ENCODE results near the gene OXLD1.

The OXLD1 gene

DNA sequence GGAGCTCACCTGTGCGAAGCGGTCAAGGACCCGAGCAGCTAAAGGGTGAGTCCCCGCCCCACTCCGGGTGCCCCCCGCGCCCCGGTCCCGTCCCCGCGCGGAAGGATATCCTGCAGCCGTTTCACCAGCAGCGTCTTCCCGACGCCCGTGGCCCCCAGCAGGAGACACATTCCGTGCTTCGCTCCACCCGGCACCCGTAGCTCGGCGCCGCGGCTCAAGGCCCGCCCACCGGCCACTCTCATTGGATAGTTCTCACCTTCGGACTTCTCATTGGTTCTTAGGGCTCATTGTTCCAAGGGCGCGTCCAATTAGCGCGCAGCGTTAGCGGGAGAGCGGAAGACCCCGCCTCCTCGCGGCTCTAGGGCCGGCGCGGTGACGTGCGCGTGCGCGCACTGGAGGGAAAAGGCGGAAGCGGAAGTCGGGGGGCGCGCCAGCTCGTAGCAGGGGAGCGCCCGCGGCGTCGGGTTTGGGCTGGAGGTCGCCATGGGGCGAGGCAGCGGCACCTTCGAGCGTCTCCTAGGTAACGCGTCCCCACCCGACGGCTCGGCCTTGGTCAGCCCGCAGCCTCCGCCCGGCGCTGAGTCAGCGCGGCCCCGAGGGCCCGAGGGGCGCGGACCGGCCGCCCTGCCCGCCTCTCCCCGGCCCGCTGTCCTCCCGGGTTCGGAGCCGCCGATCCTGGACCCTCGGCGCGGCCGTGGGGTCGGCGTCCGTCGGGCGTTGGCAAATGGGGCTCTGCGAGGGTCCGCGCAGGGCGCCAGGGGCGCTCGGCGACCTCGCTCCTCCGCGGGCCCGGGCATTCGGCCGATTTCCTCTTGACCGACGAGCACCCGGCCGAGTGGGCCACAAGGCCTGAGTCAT, 17.4 kb upstream of the OXLD1 start, which contains the start of the genes ARL16 and HGS (continued):
- 0 out of 2 replicates have a peak, but pooled peaks have one; percentile 58 for TF ChIP-seq ZNF76 (tag by site-specific recombination; IDR thresholded peaks at IDR 0.05; ENCODE audit: borderline replicate concordance, low read depth)
- TF ChIP-seq ZNF132 (tag by site-specific recombination; IDR thresholded peaks at IDR 0.05; ENCODE audit: borderline replicate concordance), result no peak
- no peak for TF ChIP-seq ZNF157 (tag by site-specific recombination; IDR thresholded peaks at IDR 0.05)
- TF ChIP-seq OSR2 (tag by site-specific recombination; IDR thresholded peaks at IDR 0.05), result no peak
- TF ChIP-seq ZNF596 (tag by site-specific recombination; IDR thresholded peaks at IDR 0.05), result peak; percentile 55; the same call in 1 of the 2 replicates
- peak; percentile 99 for TF ChIP-seq ZBTB6 (tag by site-specific recombination; IDR thresholded peaks at IDR 0.05)
- TF ChIP-seq FEZF1 (tag by site-specific recombination; IDR thresholded peaks at IDR 0.05), result no peak
- TF ChIP-seq ZSCAN30 (tag by site-specific recombination; IDR thresholded peaks at IDR 0.05), result 0 out of 2 replicates have a peak, but pooled peaks have one; percentile 32
- TF ChIP-seq ZNF26 (tag by site-specific recombination; IDR thresholded peaks at IDR 0.05), result no peak
- no peak for TF ChIP-seq ZNF530 (tag by site-specific recombination; IDR thresholded peaks at IDR 0.05; ENCODE audit: low read depth)
- TF ChIP-seq IKZF3 (tag by site-specific recombination; IDR thresholded peaks at IDR 0.05), result peak; percentile 82
- peak; percentile 67 for TF ChIP-seq ZNF449 (tag by site-specific recombination; IDR thresholded peaks at IDR 0.05)
- TF ChIP-seq ZNF544 (tag by site-specific recombination; IDR thresholded peaks at IDR 0.05), result no peak
- TF ChIP-seq HOXC10 (CRISPR knock-in tag; IDR thresholded peaks at IDR 0.05), result no peak
- TF ChIP-seq SP2 (tag by site-specific recombination; IDR thresholded peaks at IDR 0.05), result peak; percentile 98
- no peak for TF ChIP-seq TSHZ1 (tag by site-specific recombination; IDR thresholded peaks at IDR 0.05; ENCODE audit: borderline replicate concordance)
- peak; percentile 81 for TF ChIP-seq ZBTB11 (tag by site-specific recombination; conservative IDR thresholded peaks at IDR 0.05; ENCODE audit: low read depth)
- TF ChIP-seq ZNF843 (tag by site-specific recombination; IDR thresholded peaks at IDR 0.05), result no peak
- no peak for TF ChIP-seq ZNF645 (tag by site-specific recombination; IDR thresholded peaks at IDR 0.05)
- TF ChIP-seq YY2 (tag by site-specific recombination; IDR thresholded peaks at IDR 0.05), result 0 out of 2 replicates have a peak, but pooled peaks have one; percentile 20
- no peak for TF ChIP-seq GLI2 (tag by site-specific recombination; IDR thresholded peaks at IDR 0.05; ENCODE audit: borderline replicate concordance, low read depth)
- no peak for TF ChIP-seq ZNF426 (tag by site-specific recombination; IDR thresholded peaks at IDR 0.05)
- TF ChIP-seq ZNF747 (tag by site-specific recombination; IDR thresholded peaks at IDR 0.05), result no peak
- TF ChIP-seq ZNF211 (tag by site-specific recombination; IDR thresholded peaks at IDR 0.05; ENCODE audit: low read depth), result no peak
- no peak for TF ChIP-seq ZNF777 (tag by site-specific recombination; IDR thresholded peaks at IDR 0.05; ENCODE audit: borderline replicate concordance)
- TF ChIP-seq ZXDB (tag by site-specific recombination; IDR thresholded peaks at IDR 0.05), result peak; percentile 73
